ENCODE measurements around the gene SPEN.

DNA sequence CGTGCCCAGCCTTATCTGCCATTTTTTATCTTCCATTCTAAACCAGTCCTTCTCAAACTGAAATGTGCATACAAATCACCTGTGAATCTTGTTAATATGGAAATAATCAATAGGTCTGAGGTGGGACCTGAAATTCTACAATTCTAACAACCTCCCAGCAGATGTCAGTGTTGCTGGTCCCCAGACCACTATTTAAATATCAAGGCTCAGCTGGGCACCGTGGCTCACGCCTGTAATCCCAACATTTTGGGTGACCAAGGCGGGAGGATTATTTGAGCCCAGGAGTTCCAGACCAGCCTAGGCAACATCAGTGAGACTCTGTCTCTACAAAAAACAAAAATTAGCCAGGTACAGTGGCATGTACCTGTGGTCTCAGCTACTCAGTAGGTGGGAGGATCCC lies 44.1 kb upstream of the SPEN start:
- TF ChIP-seq EZH2 (IDR thresholded peaks at IDR 0.05; ENCODE audit: borderline replicate concordance, low read depth, low read length, severe bottlenecking), result no peak
- TF ChIP-seq, protein P1, sequence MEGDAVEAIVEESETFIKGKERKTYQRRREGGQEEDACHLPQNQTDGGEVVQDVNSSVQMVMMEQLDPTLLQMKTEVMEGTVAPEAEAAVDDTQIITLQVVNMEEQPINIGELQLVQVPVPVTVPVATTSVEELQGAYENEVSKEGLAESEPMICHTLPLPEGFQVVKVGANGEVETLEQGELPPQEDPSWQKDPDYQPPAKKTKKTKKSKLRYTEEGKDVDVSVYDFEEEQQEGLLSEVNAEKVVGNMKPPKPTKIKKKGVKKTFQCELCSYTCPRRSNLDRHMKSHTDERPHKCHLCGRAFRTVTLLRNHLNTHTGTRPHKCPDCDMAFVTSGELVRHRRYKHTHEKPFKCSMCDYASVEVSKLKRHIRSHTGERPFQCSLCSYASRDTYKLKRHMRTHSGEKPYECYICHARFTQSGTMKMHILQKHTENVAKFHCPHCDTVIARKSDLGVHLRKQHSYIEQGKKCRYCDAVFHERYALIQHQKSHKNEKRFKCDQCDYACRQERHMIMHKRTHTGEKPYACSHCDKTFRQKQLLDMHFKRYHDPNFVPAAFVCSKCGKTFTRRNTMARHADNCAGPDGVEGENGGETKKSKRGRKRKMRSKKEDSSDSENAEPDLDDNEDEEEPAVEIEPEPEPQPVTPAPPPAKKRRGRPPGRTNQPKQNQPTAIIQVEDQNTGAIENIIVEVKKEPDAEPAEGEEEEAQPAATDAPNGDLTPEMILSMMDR (IDR thresholded peaks at IDR 0.05; ENCODE audit: borderline replicate concordance, extremely low read depth, low read length, poor library complexity, severe bottlenecking), result peak; percentile 49
